ENCODE data around the gene ZBTB21.

Gene ZBTB21

DNA sequence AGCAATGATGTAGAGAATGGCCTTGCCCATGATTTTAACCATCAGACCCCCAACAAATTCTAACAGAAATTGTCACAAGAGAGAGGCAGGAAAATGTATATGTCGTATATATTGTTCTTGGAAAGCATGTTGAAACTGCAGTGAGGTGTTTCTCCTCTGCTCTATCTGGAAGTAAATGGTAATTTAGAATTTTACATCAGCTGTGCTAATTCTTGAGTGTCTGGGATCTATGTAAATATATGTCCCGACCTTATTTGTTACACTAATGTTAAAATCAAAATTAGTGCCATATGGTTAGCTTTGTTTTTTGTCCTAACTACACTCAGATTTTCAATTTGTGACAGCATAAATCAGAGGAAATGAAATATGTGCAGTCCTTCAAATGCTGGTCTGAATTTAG, 20.5 kb downstream of the ZBTB21 start:
- H3K4me1 ChIP-seq (ENCODE audit: insufficient read depth, low read length): no peaks in the 10 kb centered on the region
- no peak overlapping the region for H3K27ac ChIP-seq (ENCODE audit: low read depth, low read length)
- 94% methylated on average over 1 of the region's 2 CpGs for WGBS
- H3K9me3 ChIP-seq (ENCODE audit: insufficient read depth, low read depth, low read length): no peaks in the 10 kb centered on the region
- H3K27me3 ChIP-seq (ENCODE audit: insufficient read depth, low read length): no peaks in the 10 kb centered on the region
- no peak overlapping the region for H3K4me3 ChIP-seq (ENCODE audit: low read length)
- H3K36me3 ChIP-seq (ENCODE audit: insufficient read depth, low read length): peaks cover 44% of the 10 kb centered on the region
- H3K9ac ChIP-seq (ENCODE audit: low read depth, low read length): no peak overlapping the region

DNA sequence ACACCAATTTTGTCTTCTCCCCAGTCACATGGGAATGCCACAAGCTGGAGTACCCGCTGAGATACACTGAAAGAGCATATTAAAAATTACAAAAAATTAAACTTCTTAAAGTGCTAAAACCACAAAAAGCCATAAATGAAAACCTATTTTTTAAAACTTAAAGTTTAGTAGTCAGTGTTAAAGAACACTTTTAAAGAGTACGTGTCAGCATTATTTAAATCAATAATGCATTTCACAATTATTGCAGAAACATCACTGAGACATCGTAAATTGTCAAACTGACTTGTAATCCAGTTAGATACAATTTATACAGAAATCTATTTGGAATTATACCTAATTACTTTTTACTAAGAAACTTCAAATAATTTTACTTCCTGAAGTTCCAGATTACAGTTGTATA, 22.9 kb downstream of the ZBTB21 start:
- WGBS: 93% methylated on average over 2 of the region's 3 CpGs

DNA sequence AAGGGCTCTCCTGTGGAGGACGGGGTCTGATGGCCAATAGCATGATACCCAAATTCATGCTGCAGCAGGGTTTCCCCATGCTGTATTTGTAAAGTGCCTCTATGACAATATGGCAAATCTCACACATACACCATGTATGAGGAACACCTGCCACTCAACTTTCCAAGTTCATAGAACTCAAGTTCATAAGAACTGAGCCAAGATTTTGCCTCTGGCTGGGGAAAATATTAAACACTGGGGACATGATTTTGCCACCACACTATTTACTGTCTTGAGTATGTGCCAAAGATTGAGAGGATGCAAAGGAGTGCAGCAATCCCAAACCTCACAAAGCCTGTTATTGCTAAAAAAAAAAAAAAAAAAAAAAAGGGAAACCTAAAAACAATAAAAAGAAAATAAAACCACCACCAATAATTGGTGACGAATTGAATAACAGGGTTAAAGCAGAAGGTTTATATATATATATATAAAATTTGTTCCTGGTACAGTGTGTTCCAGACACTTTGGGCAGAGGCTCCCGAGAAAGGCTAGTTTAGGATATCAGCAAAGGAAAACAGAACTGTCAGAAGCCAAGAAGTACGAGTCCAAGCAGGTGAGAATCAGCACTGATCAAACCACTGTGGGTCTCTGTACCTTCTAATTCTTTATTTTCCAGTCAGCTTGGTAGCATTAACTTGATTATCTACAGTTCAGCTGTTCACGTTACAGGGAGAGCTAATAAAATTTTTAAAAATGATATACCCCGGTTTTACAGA, 24.3 kb downstream of the ZBTB21 start:
- Histone ChIP-seq H3K36me3 (ENCODE audit: insufficient read depth, low read length) (peaks cover 5% of the 10 kb centered on the region), H3K9ac (ENCODE audit: low read depth, low read length) (no peak overlapping the region), H3K9me3 (ENCODE audit: insufficient read depth, low read depth, low read length) (no peaks in the 10 kb centered on the region), H3K4me1 (ENCODE audit: insufficient read depth, low read length) (no peaks in the 10 kb centered on the region), H3K27ac (ENCODE audit: low read depth, low read length) (no peak overlapping the region), H3K27me3 (ENCODE audit: insufficient read depth, low read length) (no peaks in the 10 kb centered on the region), H3K4me3 (ENCODE audit: low read length) (no peak overlapping the region)
- WGBS: 94% methylated on average over 4 of the region's 6 CpGs

More for the DNA sequence above, 22.9 kb downstream of the ZBTB21 start:
- H3K27ac ChIP-seq (ENCODE audit: low read depth, low read length): no peak overlapping the region
- H3K9ac ChIP-seq (ENCODE audit: low read depth, low read length): no peak overlapping the region
- no peaks in the 10 kb centered on the region for H3K27me3 ChIP-seq (ENCODE audit: insufficient read depth, low read length)
- peaks cover 20% of the 10 kb centered on the region for H3K36me3 ChIP-seq (ENCODE audit: insufficient read depth, low read length)
- H3K4me3 ChIP-seq (ENCODE audit: low read length): no peak overlapping the region
- H3K9me3 ChIP-seq (ENCODE audit: insufficient read depth, low read depth, low read length): no peaks in the 10 kb centered on the region
- H3K4me1 ChIP-seq (ENCODE audit: insufficient read depth, low read length): no peaks in the 10 kb centered on the region

GRCh38 chr21:41983229-41983628, 26.9 kb downstream of the ZBTB21 start:
- Histone ChIP-seq H3K4me1 (ENCODE audit: insufficient read depth, low read length) (no peaks in the 10 kb centered on the region), H3K4me3 (ENCODE audit: low read length) (no peak overlapping the region), H3K9me3 (ENCODE audit: insufficient read depth, low read depth, low read length) (peaks cover 7% of the 10 kb centered on the region; the same call in 1 of the 2 replicates), H3K27ac (ENCODE audit: low read depth, low read length) (no peak overlapping the region), H3K9ac (ENCODE audit: low read depth, low read length) (no peak overlapping the region), H3K36me3 (ENCODE audit: insufficient read depth, low read length) (no peaks in the 10 kb centered on the region), H3K27me3 (ENCODE audit: insufficient read depth, low read length) (no peaks in the 10 kb centered on the region)
- WGBS: no CpG with 5 or more reads among the region's 1 CpG

DNA sequence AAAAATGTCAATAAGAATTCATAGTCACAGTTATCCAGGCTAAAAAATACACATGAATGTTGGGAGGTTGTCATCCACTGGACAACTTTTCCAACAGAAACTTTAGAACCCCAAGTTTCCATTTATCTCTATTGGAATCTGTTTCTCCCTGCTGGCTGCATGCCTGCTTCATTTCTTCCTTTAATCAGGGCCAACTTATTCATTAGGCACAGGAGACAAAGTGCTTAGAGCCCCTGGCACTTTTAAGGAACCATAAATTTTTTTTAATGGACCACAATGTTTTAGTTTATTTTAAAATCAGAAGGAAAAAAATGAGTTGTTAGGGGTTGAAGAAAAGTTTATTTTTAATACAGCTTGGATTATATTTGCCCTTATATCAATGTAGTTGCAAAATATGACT, 29.6 kb downstream of the ZBTB21 start:
- Histone ChIP-seq H3K9ac (ENCODE audit: low read depth, low read length) (no peak overlapping the region), H3K9me3 (ENCODE audit: insufficient read depth, low read depth, low read length) (peaks cover 7% of the 10 kb centered on the region; the same call in 1 of the 2 replicates), H3K27me3 (ENCODE audit: insufficient read depth, low read length) (no peaks in the 10 kb centered on the region), H3K27ac (ENCODE audit: low read depth, low read length) (no peak overlapping the region), H3K36me3 (ENCODE audit: insufficient read depth, low read length) (no peaks in the 10 kb centered on the region), H3K4me3 (ENCODE audit: low read length) (no peak overlapping the region), H3K4me1 (ENCODE audit: insufficient read depth, low read length) (no peaks in the 10 kb centered on the region)

DNA sequence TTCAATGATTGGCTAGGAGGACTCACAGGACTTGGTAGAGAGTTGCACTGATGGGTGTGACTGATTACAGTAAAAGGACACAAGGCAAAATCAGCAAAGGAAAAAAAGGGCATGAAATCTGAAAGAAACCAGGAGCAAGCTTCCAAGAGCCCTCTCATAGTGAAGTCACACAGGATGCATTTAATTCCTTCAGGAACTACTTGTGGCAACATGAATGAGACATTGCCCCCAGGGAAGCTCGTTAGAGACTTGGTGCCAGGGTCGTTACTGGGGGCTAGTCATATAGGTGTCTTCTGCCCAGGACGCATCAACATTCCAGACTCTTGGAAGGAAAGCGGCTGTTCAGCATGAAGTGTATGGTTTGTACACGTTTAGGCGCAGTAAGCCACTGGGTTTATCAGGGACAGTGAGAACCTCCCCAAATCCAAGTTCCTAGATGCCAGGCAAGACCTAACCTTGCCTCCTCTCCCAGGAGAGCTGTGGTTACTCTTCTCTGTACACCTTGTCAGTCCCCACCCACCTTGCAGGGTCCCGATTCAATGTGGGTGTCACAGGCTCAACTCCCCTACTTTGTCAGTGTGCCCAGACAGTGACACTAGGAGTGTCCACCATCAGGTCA, 30.3 kb downstream of the ZBTB21 start:
- Histone ChIP-seq H3K27ac (ENCODE audit: low read depth, low read length) (no peak overlapping the region), H3K36me3 (ENCODE audit: insufficient read depth, low read length) (no peaks in the 10 kb centered on the region), H3K4me1 (ENCODE audit: insufficient read depth, low read length) (no peaks in the 10 kb centered on the region), H3K9ac (ENCODE audit: low read depth, low read length) (no peak overlapping the region), H3K9me3 (ENCODE audit: insufficient read depth, low read depth, low read length) (peaks cover 7% of the 10 kb centered on the region; the same call in 1 of the 2 replicates), H3K27me3 (ENCODE audit: insufficient read depth, low read length) (no peaks in the 10 kb centered on the region), H3K4me3 (ENCODE audit: low read length) (no peak overlapping the region)
- 89% methylated on average over 7 of the region's 7 CpGs for WGBS

DNA sequence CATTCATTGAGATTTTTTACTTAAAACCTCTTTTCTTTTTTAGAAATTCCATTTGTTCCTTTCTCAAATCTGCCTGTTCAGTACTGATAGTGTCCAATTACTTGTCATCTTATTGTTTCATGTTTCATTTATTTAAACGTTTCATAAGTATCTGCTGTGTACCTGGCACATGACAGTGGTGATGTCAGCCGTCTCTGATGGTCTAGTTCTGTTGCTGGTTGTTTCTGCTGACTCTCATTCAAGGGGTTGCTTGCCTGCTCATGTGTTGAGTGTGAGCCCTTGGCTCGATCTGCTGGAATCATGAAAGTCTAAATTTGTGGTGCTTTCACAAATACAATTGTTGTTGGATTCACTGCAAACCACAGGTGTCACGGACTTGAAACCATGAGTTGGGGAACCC, 30.8 kb downstream of the ZBTB21 start:
- no peaks in the 10 kb centered on the region for H3K36me3 ChIP-seq (ENCODE audit: insufficient read depth, low read length)
- no peak overlapping the region for H3K9ac ChIP-seq (ENCODE audit: low read depth, low read length)
- no peaks in the 10 kb centered on the region for H3K4me1 ChIP-seq (ENCODE audit: insufficient read depth, low read length)
- H3K4me3 ChIP-seq (ENCODE audit: low read length): no peak overlapping the region
- H3K9me3 ChIP-seq (ENCODE audit: insufficient read depth, low read depth, low read length): peaks cover 7% of the 10 kb centered on the region; the same call in 1 of the 2 replicates
- H3K27me3 ChIP-seq (ENCODE audit: insufficient read depth, low read length): no peaks in the 10 kb centered on the region
- 68% methylated on average over 4 of the region's 4 CpGs for WGBS
- H3K27ac ChIP-seq (ENCODE audit: low read depth, low read length): no peak overlapping the region

DNA sequence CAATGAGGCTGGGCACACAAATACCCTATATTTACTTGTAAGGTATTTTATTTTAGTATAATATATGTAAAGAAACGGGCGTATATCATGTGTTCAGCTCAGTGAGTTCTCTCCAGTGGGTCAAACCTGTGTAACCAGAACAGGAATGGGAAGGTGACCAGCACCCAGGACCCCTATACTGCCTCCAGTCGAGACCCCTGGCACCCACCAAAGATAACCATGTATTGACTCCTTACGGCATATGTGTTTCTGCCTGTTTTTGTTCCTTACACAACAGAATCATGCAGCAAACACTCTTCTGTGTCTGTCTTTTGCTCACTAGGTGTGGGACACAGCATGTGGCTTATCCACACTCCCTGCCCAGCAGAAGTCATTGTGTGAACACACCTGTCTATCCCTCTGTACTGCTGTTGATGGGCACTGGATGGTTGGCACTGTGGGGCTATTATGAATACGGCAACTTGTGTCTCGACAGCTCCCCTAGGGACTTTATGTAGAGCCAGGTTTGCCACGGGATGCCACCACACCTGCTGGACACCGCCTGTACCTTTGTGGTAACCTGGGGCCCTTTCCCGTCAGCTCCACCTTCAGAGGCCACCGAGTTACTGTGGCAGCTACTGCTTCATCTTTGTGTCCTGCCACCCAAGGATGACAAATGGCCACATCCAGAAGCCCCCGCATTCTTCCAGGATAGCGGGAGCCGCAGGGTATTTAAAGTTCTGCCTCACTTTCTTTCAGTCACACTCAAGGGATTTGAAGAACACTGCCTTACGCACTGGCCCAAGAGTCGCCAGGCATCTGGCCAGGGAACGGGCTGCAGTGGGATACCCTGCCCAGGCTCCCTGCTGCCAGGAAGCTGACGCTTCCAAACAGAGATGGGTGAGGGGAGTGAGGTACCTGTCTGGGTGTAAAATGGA, 32.9 kb downstream of the ZBTB21 start:
- H3K9me3 ChIP-seq (ENCODE audit: insufficient read depth, low read depth, low read length): peaks cover 7% of the 10 kb centered on the region; the same call in 1 of the 2 replicates
- no peaks in the 10 kb centered on the region; the same call in 1 of the 2 replicates for H3K4me1 ChIP-seq (ENCODE audit: insufficient read depth, low read length)
- no peaks in the 10 kb centered on the region for H3K27me3 ChIP-seq (ENCODE audit: insufficient read depth, low read length)
- H3K4me3 ChIP-seq (ENCODE audit: low read length): no peak overlapping the region
- H3K27ac ChIP-seq (ENCODE audit: low read depth, low read length): no peak overlapping the region
- H3K9ac ChIP-seq (ENCODE audit: low read depth, low read length): no peak overlapping the region
- 89% methylated on average over 17 of the region's 17 CpGs for WGBS
- no peaks in the 10 kb centered on the region for H3K36me3 ChIP-seq (ENCODE audit: insufficient read depth, low read length)

DNA sequence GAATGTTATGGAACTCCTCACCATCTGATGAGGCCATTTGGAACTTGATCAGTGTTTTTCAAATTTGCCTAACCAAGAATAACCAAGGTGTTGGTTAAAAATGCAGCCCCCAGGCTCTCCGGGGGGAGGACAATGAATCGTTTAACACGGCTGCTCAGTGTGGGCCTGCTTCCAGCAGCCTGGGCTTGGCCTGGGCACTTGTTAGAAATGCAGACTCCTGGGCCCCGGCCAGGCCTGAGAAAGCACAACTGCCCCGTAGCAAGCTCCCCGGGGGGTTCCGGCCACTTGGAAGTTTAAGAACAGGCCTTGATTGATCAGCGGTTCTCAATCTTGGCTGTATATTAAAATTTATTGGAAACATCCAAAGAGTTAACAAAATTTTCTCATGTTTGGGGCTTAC, 33.5 kb downstream of the ZBTB21 start:
- H3K9me3 ChIP-seq (ENCODE audit: insufficient read depth, low read depth, low read length): peaks cover 7% of the 10 kb centered on the region; the same call in 1 of the 2 replicates
- H3K36me3 ChIP-seq (ENCODE audit: insufficient read depth, low read length): no peaks in the 10 kb centered on the region
- no peaks in the 10 kb centered on the region; the same call in 1 of the 2 replicates for H3K4me1 ChIP-seq (ENCODE audit: insufficient read depth, low read length)
- no peak overlapping the region for H3K4me3 ChIP-seq (ENCODE audit: low read length)
- 92% methylated on average over 8 of the region's 8 CpGs for WGBS
- H3K27me3 ChIP-seq (ENCODE audit: insufficient read depth, low read length): no peaks in the 10 kb centered on the region
- no peak overlapping the region for H3K27ac ChIP-seq (ENCODE audit: low read depth, low read length)
- no peak overlapping the region for H3K9ac ChIP-seq (ENCODE audit: low read depth, low read length)

GRCh38 chr21:41975391-41976272, 34.5 kb downstream of the ZBTB21 start:
- H3K9ac ChIP-seq (ENCODE audit: low read depth, low read length): no peak overlapping the region
- peaks cover 7% of the 10 kb centered on the region; the same call in 1 of the 2 replicates for H3K9me3 ChIP-seq (ENCODE audit: insufficient read depth, low read depth, low read length)
- WGBS: 94% methylated on average over 15 of the region's 17 CpGs
- no peaks in the 10 kb centered on the region for H3K36me3 ChIP-seq (ENCODE audit: insufficient read depth, low read length)
- H3K27ac ChIP-seq (ENCODE audit: low read depth, low read length): no peak overlapping the region
- no peaks in the 10 kb centered on the region for H3K27me3 ChIP-seq (ENCODE audit: insufficient read depth, low read length)
- no peaks in the 10 kb centered on the region; the same call in 1 of the 2 replicates for H3K4me1 ChIP-seq (ENCODE audit: insufficient read depth, low read length)
- no peak overlapping the region for H3K4me3 ChIP-seq (ENCODE audit: low read length)
